ENCODE measurements around the gene CACNB4. TPM values are rescaled to one million over a fixed set of nuclear protein-coding genes. Genes with fewer than 3 reads are reported as not detected.

CACNB4 gene
- polyA plus RNA-seq, 3 donors from 2014 or later, result 0.11 TPM; not detected in 2

GRCh38 chr2:151984424-151985083 lies 114.3 kb downstream of the CACNB4 start:
- no peak overlapping the region for H3K27ac Mint-ChIP-seq
- DNase-seq, result no peak
- no peaks in the 10 kb centered on the region for H3K9me3 Mint-ChIP-seq
- H3K4me3 Mint-ChIP-seq, result no peak overlapping the region
- peaks cover 0 to 3% (median 2%) of the 10 kb centered on the region in 3 donors for H3K27me3 Mint-ChIP-seq (ENCODE audit: low read depth in 3 of 3)
- no peaks in the 10 kb centered on the region for H3K36me3 Mint-ChIP-seq
- no peaks in the 10 kb centered on the region for H3K4me1 Mint-ChIP-seq

GRCh38 chr2:151983221-151983620 lies 115.6 kb downstream of the CACNB4 start:
- Mint-ChIP-seq H3K27ac (no peak overlapping the region), H3K4me3 (no peak overlapping the region), H3K27me3 (ENCODE audit: low read depth in 3 of 3) (peaks cover 0 to 3% (median 3%) of the 10 kb centered on the region in 3 donors), H3K4me1 (no peaks in the 10 kb centered on the region), H3K9me3 (no peaks in the 10 kb centered on the region), H3K36me3 (no peaks in the 10 kb centered on the region)
- DNase-seq, result no peak

- no peak for DNase-seq
- Mint-ChIP-seq H3K27me3 (ENCODE audit: low read depth in 3 of 3) (peaks cover 0 to 6% (median 3%) of the 10 kb centered on the region in 3 donors), H3K27ac (no peak overlapping the region), H3K36me3 (no peaks in the 10 kb centered on the region), H3K4me1 (no peaks in the 10 kb centered on the region), H3K9me3 (no peaks in the 10 kb centered on the region), H3K4me3 (no peak overlapping the region)
Observed at GRCh38 chr2:151981886-151982285, 117.0 kb downstream of the CACNB4 start.

GRCh38 chr2:151979694-151980093 lies 119.2 kb downstream of the CACNB4 start:
- H3K4me3 Mint-ChIP-seq, result no peak overlapping the region
- no peaks in the 10 kb centered on the region for H3K36me3 Mint-ChIP-seq
- no peaks in the 10 kb centered on the region for H3K9me3 Mint-ChIP-seq
- H3K27me3 Mint-ChIP-seq (ENCODE audit: low read depth in 3 of 3), result peaks cover 0 to 9% (median 4%) of the 10 kb centered on the region in 3 donors
- H3K4me1 Mint-ChIP-seq, result no peaks in the 10 kb centered on the region
- no peak for DNase-seq
- no peak overlapping the region for H3K27ac Mint-ChIP-seq

- H3K36me3 Mint-ChIP-seq, result no peaks in the 10 kb centered on the region
- no peaks in the 10 kb centered on the region for H3K4me1 Mint-ChIP-seq
- peaks cover 0 to 8% (median 4%) of the 10 kb centered on the region in 3 donors for H3K27me3 Mint-ChIP-seq (ENCODE audit: low read depth in 3 of 3)
- H3K27ac Mint-ChIP-seq, result no peak overlapping the region
- H3K9me3 Mint-ChIP-seq, result no peaks in the 10 kb centered on the region
- no peak for DNase-seq
- H3K4me3 Mint-ChIP-seq, result no peak overlapping the region
Observed at GRCh38 chr2:151978709-151979108, 120.1 kb downstream of the CACNB4 start.

- H3K4me3 Mint-ChIP-seq, result no peak overlapping the region
- DNase-seq, result no peak
- no peak overlapping the region for H3K27ac Mint-ChIP-seq
- H3K27me3 Mint-ChIP-seq (ENCODE audit: low read depth in 3 of 3), result peaks cover 0 to 8% (median 2%) of the 10 kb centered on the region in 3 donors
- no peaks in the 10 kb centered on the region for H3K4me1 Mint-ChIP-seq
- no peaks in the 10 kb centered on the region for H3K36me3 Mint-ChIP-seq
- H3K9me3 Mint-ChIP-seq, result no peaks in the 10 kb centered on the region
Observed at GRCh38 chr2:151977631-151978030, 121.2 kb downstream of the CACNB4 start.

- Mint-ChIP-seq H3K4me1 (no peaks in the 10 kb centered on the region), H3K27ac (no peak overlapping the region), H3K27me3 (ENCODE audit: low read depth in 3 of 3) (peaks cover 0 to 8% (median 2%) of the 10 kb centered on the region in 3 donors), H3K36me3 (no peaks in the 10 kb centered on the region), H3K9me3 (no peaks in the 10 kb centered on the region), H3K4me3 (no peak overlapping the region)
- no peak for DNase-seq
Observed at GRCh38 chr2:151976945-151977353, 121.9 kb downstream of the CACNB4 start.

GRCh38 chr2:151975460-151976414 lies 123.1 kb downstream of the CACNB4 start:
- Mint-ChIP-seq H3K4me1 (no peaks in the 10 kb centered on the region), H3K9me3 (no peaks in the 10 kb centered on the region), H3K27me3 (ENCODE audit: low read depth in 3 of 3) (peaks cover 0 to 8% (median 2%) of the 10 kb centered on the region in 3 donors), H3K36me3 (no peaks in the 10 kb centered on the region), H3K4me3 (no peak overlapping the region), H3K27ac (no peak overlapping the region)
- no peak for DNase-seq

GRCh38 chr2:151974988-151975387 lies 123.9 kb downstream of the CACNB4 start:
- Mint-ChIP-seq H3K4me3 (no peak overlapping the region), H3K4me1 (no peaks in the 10 kb centered on the region), H3K27ac (no peak overlapping the region), H3K27me3 (ENCODE audit: low read depth in 3 of 3) (peaks cover 0 to 8% (median 2%) of the 10 kb centered on the region in 3 donors), H3K36me3 (no peaks in the 10 kb centered on the region), H3K9me3 (no peaks in the 10 kb centered on the region)
- no peak for DNase-seq

GRCh38 chr2:151973901-151974199 lies 125.0 kb downstream of the CACNB4 start:
- H3K9me3 Mint-ChIP-seq, result no peaks in the 10 kb centered on the region
- H3K4me1 Mint-ChIP-seq, result no peaks in the 10 kb centered on the region
- H3K4me3 Mint-ChIP-seq, result no peak overlapping the region
- no peaks in the 10 kb centered on the region for H3K36me3 Mint-ChIP-seq
- H3K27me3 Mint-ChIP-seq (ENCODE audit: low read depth in 3 of 3), result peaks cover 0 to 8% (median 2%) of the 10 kb centered on the region in 3 donors
- no peak for DNase-seq
- H3K27ac Mint-ChIP-seq, result no peak overlapping the region

- no peaks in the 10 kb centered on the region for H3K36me3 Mint-ChIP-seq
- no peaks in the 10 kb centered on the region for H3K4me1 Mint-ChIP-seq
- H3K27me3 Mint-ChIP-seq (ENCODE audit: low read depth in 3 of 3), result peaks cover 0 to 8% (median 3%) of the 10 kb centered on the region in 3 donors
- no peak for DNase-seq
- H3K4me3 Mint-ChIP-seq, result no peak overlapping the region
- no peaks in the 10 kb centered on the region for H3K9me3 Mint-ChIP-seq
- no peak overlapping the region for H3K27ac Mint-ChIP-seq
Observed at GRCh38 chr2:151973013-151973900, 125.6 kb downstream of the CACNB4 start.

- H3K4me1 Mint-ChIP-seq, result no peaks in the 10 kb centered on the region
- DNase-seq, result no peak
- H3K4me3 Mint-ChIP-seq, result no peak overlapping the region
- no peaks in the 10 kb centered on the region for H3K36me3 Mint-ChIP-seq
- no peak overlapping the region for H3K27ac Mint-ChIP-seq
- no peaks in the 10 kb centered on the region for H3K9me3 Mint-ChIP-seq
- H3K27me3 Mint-ChIP-seq (ENCODE audit: low read depth in 3 of 3), result peaks cover 0 to 8% (median 6%) of the 10 kb centered on the region in 3 donors
Observed at GRCh38 chr2:151972241-151973012, 126.4 kb downstream of the CACNB4 start.

All from immature natural killer cell (primary cell).